ENCODE results near the gene CLEC16A.

CLEC16A gene, protein sequence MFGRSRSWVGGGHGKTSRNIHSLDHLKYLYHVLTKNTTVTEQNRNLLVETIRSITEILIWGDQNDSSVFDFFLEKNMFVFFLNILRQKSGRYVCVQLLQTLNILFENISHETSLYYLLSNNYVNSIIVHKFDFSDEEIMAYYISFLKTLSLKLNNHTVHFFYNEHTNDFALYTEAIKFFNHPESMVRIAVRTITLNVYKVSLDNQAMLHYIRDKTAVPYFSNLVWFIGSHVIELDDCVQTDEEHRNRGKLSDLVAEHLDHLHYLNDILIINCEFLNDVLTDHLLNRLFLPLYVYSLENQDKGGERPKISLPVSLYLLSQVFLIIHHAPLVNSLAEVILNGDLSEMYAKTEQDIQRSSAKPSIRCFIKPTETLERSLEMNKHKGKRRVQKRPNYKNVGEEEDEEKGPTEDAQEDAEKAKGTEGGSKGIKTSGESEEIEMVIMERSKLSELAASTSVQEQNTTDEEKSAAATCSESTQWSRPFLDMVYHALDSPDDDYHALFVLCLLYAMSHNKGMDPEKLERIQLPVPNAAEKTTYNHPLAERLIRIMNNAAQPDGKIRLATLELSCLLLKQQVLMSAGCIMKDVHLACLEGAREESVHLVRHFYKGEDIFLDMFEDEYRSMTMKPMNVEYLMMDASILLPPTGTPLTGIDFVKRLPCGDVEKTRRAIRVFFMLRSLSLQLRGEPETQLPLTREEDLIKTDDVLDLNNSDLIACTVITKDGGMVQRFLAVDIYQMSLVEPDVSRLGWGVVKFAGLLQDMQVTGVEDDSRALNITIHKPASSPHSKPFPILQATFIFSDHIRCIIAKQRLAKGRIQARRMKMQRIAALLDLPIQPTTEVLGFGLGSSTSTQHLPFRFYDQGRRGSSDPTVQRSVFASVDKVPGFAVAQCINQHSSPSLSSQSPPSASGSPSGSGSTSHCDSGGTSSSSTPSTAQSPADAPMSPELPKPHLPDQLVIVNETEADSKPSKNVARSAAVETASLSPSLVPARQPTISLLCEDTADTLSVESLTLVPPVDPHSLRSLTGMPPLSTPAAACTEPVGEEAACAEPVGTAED

DNA sequence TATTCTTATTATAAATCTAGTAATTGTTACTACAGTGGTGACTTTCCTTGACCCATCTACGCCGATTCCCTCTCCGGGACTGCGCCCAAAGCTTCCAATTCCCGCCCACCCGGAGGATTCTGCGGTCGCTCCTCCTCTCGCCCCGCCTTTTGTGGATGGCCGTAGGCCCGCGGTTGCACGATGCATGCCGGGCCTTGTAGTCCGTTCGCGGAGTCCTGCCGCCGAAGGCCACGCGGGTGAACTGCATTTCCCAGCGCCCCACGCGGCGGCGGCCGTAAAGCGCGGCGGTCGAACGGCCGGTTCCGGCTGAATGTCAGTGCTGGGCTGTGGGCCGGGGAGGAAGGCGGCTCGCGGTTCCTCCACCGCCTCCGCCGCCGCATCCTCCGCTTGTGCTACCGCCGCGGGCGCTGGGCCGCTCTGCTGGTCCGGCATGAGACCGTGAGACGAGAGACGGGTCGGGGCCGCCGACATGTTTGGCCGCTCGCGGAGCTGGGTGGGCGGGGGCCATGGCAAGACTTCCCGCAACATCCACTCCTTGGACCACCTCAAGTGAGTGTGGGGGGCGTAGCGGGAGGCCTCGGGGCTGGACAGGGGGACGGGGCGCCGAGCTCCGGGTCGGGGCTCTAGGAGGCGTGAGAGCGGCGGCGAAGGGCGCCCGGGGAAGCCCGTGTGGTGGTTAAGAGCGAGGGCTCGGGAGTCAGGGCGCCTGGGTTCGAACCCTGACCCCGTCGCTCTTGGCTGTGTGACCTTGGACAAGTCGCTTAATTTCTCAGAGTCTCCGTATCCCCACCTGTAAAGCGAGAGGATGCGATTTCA lies at the start of gene CLEC16A:
TSS of gene CLEC16A (plus strand) at position 316 of the 816 bp plus-strand sequence. CDS start at position 470, 154 bp downstream.
- DNase-seq (ENCODE audit: low spot score) = peak; percentile 97

DNA sequence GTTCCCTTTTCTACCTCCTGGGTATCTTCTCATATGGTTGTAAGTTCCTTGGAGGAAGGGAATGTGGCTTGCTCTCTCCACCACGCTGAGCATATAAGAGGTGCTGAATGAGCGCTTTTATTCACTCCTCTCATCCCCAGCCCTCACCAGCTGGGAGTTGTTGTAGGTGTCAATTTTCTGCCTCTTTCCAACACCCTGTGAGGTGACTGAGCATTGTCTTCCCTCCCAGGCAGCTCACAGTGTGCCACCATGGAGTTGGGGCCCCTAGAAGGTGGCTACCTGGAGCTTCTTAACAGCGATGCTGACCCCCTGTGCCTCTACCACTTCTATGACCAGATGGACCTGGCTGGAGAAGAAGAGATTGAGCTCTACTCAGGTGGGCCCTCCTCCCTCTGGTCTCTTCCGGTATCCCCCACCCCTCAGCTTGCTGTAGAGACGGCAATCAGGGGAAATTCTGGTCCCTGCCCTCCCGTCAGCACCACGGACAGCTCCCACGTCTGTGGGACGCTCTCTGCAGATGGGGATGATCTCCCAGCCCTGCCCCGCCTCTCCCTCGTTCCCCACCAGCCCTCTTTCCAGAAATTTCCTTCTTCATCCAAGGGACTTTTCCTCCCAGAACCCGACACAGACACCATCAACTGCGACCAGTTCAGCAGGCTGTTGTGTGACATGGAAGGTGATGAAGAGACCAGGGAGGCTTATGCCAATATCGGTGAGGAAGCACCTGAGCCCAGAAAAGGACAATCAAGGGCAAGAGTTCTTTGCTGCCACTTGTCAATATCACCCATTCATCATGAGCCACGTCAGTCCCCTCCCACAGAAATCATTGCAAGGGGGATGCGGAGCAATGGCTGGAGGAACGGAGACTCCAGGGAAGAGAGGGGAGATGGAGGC lies 49.1 kb upstream of the CLEC16A start:
- no peak for DNase-seq (ENCODE audit: low spot score)

DNA sequence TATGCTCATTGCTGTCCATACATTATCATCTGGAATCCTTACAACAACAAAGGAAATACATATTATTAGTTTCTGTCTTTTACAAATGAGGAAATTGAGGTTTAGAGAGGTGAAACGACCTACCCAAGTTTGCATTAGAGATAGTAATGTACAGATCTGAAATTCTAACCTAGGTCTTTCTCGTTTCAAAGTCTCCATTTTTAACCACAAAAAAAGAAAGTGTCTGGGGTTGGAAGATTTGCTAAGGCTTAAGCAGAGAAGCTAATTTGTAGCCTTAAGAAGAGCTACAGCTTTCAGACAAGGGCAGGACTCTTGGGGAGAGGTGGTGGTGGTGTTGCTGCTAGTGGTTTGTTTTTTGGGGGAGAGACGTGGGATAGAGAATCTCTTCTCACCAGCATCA lies 48.2 kb upstream of the CLEC16A start:
- no peak for DNase-seq (ENCODE audit: low spot score)

DNA sequence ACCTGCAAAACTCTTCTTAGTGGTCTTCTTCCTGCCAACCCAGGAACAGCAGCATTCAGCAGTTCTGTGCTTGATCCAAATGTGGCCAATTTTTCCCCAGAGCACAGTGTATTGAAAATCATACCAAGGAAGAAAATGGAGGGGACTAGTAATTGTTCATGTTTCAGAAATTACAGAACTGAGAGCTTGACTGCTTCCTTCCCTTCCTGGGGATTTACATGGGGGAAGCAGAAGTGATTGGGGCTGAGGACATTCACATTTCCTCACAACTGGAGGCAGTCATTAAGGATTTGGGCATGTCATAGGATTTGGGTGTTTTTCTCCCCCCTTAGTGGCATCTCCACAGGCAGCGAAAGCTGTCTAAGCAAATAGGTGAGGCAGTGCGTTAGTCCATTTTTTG lies 47.6 kb upstream of the CLEC16A start:
- no peak for DNase-seq (ENCODE audit: low spot score)

DNA sequence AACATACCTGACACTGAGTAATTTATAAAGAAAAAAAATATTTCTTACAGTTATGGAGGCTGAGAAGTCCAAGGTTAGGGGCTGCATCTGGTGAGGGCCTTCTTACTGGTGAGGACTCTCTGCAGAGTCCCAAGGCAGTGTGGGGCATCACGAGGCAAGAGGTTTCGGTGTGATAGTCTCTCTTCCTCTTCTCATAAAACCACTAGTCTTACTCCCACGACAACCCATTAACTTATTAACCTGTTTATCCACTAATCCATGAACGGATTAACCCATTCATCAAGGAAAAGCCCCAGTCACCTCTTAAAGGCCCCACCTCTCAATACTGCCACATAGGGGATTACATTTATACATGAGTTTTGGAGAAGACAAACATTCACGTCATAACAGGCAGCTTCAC lies 47.2 kb upstream of the CLEC16A start:
- no peak for DNase-seq (ENCODE audit: low spot score)

DNA sequence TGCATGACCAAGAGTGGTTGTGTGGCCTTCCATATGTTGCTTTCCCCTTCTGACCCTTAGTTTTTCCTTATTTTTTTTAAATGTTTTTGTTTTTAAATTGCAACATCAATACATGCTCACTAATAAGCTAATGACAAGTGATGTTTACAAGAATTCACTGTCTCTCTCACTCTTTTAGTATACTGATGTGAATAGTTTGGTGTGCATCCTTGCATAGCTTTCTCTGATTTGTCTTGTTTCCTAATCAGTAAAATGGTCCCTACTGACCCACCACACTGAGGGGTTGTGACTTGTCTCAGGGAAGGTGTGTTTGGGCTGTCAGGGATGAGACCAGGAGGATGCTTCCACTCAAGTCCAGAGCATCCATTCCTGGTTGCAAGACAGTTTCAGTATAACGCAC lies 41.4 kb upstream of the CLEC16A start:
- DNase-seq (ENCODE audit: low spot score) = no peak

DNA sequence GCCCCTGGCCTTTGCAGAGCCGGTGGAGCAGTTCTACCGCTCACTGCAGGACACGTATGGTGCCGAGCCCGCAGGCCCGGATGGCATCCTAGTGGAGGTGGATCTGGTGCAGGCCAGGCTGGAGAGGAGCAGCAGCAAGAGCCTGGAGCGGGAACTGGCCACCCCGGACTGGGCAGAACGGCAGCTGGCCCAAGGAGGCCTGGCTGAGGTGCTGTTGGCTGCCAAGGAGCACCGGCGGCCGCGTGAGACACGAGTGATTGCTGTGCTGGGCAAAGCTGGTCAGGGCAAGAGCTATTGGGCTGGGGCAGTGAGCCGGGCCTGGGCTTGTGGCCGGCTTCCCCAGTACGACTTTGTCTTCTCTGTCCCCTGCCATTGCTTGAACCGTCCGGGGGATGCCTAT lies 37.9 kb upstream of the CLEC16A start:
- DNase-seq (ENCODE audit: low spot score) = no peak

DNA sequence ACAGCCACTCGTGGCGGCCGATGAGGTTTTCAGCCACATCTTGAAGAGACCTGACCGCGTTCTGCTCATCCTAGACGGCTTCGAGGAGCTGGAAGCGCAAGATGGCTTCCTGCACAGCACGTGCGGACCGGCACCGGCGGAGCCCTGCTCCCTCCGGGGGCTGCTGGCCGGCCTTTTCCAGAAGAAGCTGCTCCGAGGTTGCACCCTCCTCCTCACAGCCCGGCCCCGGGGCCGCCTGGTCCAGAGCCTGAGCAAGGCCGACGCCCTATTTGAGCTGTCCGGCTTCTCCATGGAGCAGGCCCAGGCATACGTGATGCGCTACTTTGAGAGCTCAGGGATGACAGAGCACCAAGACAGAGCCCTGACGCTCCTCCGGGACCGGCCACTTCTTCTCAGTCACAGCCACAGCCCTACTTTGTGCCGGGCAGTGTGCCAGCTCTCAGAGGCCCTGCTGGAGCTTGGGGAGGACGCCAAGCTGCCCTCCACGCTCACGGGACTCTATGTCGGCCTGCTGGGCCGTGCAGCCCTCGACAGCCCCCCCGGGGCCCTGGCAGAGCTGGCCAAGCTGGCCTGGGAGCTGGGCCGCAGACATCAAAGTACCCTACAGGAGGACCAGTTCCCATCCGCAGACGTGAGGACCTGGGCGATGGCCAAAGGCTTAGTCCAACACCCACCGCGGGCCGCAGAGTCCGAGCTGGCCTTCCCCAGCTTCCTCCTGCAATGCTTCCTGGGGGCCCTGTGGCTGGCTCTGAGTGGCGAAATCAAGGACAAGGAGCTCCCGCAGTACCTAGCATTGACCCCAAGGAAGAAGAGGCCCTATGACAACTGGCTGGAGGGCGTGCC lies 37.2 kb upstream of the CLEC16A start:
- DNase-seq (ENCODE audit: low spot score) = no peak

DNA sequence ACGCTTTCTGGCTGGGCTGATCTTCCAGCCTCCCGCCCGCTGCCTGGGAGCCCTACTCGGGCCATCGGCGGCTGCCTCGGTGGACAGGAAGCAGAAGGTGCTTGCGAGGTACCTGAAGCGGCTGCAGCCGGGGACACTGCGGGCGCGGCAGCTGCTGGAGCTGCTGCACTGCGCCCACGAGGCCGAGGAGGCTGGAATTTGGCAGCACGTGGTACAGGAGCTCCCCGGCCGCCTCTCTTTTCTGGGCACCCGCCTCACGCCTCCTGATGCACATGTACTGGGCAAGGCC lies 36.7 kb upstream of the CLEC16A start:
- no peak for DNase-seq (ENCODE audit: low spot score)

DNA sequence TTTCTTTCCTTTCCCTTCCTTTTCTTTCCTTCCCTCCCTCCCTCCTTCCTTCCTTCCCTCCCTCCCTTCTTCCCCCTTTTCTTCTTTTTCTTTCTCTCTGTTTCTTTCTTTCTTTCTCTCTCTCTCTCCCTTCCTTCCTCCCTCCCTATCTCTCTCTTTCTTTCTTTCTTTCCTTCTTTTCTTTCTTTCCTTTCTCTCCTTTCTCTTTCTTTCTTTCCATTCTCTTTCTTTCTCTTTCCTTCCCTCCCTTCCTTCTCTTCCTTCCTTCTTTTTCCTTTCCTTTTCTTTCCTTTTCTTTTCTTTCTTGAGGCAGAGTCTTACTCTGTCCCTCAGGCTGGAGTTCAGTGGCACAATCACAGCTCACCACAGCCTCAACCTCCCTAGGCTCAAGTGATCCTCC lies 33.1 kb upstream of the CLEC16A start:
- DNase-seq (ENCODE audit: low spot score) = no peak

DNA sequence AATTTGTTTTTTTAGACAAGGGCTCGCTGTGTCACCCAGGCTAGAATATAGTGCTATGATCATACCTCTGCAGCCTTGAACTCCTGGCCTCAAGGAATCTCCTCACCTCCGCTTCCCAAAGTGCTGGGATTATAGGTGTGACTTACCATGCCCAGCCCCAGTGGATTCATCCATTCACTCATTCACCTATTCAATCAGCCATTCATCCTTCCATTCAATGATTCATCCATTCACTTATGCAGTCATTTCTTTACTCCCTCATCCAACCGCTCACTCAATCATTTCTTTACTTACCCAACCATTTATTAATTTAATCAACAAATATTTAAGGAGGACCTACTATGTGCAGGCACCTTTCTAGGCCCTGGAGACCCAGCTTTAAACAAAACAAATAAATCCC lies 27.8 kb upstream of the CLEC16A start:
- no peak for DNase-seq (ENCODE audit: low spot score)

DNA sequence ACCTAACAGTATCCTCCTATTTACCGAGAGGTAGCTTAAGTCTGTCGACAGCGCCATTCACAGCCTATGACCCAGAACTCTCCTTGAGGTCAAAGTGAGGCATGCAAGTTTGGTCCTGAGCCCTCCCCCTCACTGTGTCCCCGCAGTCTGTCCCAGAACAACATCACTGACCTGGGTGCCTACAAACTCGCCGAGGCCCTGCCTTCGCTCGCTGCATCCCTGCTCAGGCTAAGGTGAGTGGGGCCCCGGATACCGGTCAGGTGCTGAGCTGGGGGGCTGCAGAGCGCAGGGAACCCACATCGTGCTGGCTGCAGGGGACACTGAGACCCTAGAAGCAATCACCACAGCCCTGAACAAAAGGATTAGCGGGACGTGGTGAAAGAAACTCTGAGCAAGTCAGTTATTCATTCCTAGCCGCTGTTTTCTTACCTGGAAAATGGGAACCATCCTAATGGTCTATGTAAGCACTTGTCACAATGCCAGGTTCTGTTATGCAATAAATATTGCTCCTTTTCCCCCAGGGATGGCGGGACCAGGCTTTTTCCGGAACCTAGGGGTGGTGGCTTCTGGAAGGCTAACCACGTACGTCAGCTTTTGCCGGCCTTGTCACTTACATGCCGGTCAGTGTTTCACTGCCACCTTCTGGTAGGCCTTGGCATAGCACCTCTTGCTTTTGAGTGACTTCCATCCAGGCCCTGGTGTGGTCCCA lies 25.9 kb upstream of the CLEC16A start:
- peak; percentile 81 for DNase-seq (ENCODE audit: low spot score)

DNA sequence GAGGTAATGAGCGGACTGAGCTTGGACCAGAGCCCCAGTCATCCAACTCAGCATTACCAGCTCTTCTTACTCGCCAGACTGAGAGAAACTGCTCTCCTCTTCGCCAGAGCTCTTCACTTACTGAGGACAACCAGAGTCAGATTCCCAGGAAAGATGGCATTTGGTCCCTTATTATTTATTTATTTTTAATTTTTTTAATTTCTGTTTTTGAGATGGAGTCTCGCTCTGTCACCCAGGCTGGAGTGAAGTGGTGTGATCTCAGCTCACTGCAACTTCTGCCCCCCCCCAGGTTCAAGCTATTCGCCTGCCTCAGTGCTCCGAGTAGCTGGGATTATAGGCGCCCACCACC lies 25.4 kb upstream of the CLEC16A start:
- DNase-seq (ENCODE audit: low spot score) = no peak

DNA sequence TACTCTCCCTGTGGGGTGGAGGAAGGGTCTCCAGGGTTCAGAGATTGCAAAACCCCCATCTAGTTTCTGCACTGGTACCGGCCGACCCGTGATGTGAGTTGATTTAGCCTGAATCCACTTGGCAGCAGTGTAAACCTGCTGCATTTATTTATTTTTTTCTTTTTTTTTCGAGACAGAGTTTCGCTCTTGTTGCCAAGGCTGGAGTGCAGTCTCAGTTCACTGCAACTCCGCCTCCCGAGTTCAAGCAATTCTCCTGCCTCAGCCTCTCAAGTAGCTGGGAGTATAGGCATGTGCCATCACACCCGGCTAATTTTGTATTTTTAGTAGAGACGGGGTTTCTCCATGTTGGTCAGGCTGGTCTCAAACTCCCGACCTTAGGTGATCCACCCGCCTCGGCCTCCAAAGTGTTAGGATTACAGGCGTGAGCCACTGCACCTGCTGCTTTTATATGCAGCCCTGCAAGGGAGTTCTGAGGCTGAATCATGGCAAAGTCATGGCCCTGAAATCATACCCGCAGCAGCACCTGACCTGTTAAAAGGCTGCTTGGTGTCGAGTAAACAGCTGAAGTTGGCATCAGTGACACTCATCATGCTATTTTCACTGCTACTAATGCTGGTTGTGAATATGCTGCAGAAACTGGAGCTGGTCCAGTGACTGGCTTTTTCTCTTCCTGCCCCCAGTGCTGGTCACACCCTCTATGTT lies 23.5 kb upstream of the CLEC16A start:
- no peak for DNase-seq (ENCODE audit: low spot score)

DNA sequence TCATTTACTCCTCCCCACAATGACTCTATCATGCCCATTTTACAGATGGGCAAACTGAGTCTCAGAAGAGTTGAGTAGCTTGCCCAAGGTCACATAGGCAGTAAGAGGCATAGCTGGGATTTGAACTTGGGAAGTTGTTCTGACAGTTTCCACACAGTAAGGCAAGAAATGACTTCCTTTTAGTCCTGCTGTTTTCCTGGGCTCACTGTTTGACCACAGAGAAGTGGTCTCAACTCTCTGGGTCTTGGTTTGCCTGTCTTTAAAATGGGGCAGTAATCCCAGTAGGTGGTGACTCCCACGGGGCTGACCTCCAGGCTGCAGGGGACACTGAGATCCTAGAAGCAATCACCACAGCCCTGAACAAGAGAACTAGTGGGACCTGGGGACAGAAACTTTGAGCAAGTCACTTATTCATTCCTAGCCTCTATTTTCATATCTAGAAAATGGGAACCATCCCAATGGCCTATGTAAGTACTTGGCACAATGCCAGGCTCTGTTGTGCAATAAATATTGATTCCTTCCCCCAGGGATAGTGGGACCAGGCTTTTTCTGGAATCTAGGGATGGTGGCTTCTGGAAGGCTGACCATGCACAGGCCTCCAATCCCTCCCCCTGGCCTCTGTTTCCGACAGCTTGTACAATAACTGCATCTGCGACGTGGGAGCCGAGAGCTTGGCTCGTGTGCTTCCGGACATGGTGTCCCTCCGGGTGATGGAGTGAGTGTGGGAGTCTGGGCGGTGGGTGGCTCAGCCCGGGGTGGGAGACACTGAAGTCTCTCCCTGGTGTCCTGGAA lies 22.6 kb upstream of the CLEC16A start:
- no peak for DNase-seq (ENCODE audit: low spot score)

DNA sequence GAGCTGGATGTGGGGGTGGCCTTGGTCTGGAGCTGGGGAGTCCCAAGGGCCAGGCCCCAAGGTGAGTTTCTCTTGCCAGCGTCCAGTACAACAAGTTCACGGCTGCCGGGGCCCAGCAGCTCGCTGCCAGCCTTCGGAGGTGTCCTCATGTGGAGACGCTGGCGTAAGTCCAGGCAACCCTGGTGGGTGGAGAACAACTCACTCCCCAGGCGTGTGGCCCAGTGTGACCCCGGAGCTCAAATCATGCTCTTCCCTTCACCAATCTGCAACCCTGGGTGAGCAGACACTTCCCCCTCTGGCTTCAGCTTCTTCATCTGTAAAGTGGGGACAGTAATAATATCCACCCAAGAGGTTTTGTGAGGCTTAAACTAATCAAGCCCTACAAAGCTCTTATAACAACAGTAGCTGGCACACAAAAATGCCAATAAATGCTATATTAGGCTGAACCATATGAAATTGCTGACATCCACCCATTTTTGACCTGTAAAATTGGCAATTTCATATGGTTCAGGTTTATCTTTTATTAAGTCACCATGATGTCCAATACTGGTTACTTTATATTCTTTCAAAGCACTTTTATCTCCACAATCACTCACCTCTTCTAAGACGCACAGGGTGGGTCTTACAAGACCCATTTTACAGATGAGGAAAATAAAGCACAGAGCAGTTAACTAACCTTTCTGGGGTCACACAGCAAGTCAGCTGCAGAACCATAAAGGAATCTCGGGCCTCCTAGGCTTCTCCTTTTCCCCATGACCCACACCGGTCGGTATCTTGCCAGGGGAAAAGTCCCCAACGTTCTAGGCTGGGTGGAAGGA lies 21.8 kb upstream of the CLEC16A start:
- no peak for DNase-seq (ENCODE audit: low spot score)

DNA sequence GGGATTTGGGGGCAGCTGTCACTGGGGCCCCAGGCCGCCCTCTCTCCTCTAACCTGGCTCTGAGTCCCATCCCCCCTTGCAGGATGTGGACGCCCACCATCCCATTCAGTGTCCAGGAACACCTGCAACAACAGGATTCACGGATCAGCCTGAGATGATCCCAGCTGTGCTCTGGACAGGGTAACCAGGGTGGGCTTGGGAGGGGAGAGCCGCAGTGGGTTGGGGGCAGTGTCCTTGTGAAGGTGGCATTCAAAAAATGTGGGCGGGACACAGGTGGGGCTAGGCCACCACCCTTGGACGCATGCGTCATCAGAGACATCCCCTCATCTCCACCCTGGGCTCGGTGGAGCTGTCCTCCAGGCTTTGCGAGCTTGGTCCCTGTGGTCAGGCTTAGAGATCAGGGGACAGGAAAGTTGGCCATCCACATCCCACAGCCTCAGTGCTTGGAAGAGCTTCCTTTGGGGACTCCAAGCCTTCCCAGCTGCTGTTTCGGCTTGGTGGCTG lies 21.2 kb upstream of the CLEC16A start:
- no peak for DNase-seq (ENCODE audit: low spot score)
